Mesendoderm (in vitro differentiated cells): ENCODE data around the gene CEP135.

ENCODE experiments used
- DNase-seq: peaks from one replicate; pipeline ENCODE4 v3.0.0; 2013
- H2AK5ac ChIP-seq: 2 replicates; pipeline ENCODE4 v1.6.1; 2013; ENCODE audit warnings: low read length, inconsistent platforms
- H2BK120ac ChIP-seq: 2 replicates; pipeline ENCODE4 v1.6.1; 2013; ENCODE audit warnings: low read depth, mild to moderate bottlenecking, low read length, moderate library complexity, mixed read lengths
- H2BK15ac ChIP-seq: replicated peaks from 2 replicates; pipeline ENCODE4 v1.6.1; 2013; ENCODE audit warnings: low read depth, mild to moderate bottlenecking, moderate library complexity
- H2BK5ac ChIP-seq: 2 replicates; pipeline ENCODE4 v1.6.1; 2013; ENCODE audit warnings: low read length, inconsistent platforms
- H3K18ac ChIP-seq: 2 replicates; pipeline ENCODE4 v1.6.1; 2013; ENCODE audit warnings: mild to moderate bottlenecking, low read length, mixed read lengths
- H3K23ac ChIP-seq: one replicate; pipeline ENCODE4 v1.6.1; 2013; ENCODE audit warnings: low read length
- H3K27ac ChIP-seq: 2 replicates; pipeline ENCODE4 v1.5.1; 2013; ENCODE audit warnings: low read depth, mild to moderate bottlenecking, inconsistent platforms, low read length, moderate library complexity
- H3K27me3 ChIP-seq: 2 replicates; pipeline ENCODE4 v1.6.1; 2013; ENCODE audit warnings: low read length, control low read depth, mild to moderate bottlenecking, inconsistent platforms; ENCODE audit not compliant: insufficient read depth, poor library complexity
- H3K36me3 ChIP-seq: 2 replicates; pipeline ENCODE4 v1.6.1; 2013; ENCODE audit warnings: low read length, inconsistent platforms; ENCODE audit not compliant: control insufficient read depth, insufficient read depth
- H3K4ac ChIP-seq: one replicate; pipeline ENCODE4 v1.6.1; 2013; ENCODE audit warnings: low read depth, mild to moderate bottlenecking, low read length, moderate library complexity
- H3K4me1 ChIP-seq: 2 replicates; pipeline ENCODE4 v1.6.1; 2013; ENCODE audit warnings: low read depth, low read length, inconsistent platforms; ENCODE audit not compliant: control insufficient read depth
- H3K4me2 ChIP-seq: 2 replicates; pipeline ENCODE4 v1.6.1; 2013; ENCODE audit warnings: low read length
- H3K4me3 ChIP-seq: 2 replicates; pipeline ENCODE4 v1.5.1; 2013; ENCODE audit warnings: mild to moderate bottlenecking, low read length
- H3K56ac ChIP-seq: one replicate; pipeline ENCODE4 v1.6.1; 2013; ENCODE audit warnings: low read length
- H3K79me1 ChIP-seq: 2 replicates; pipeline ENCODE4 v1.6.1; 2013; ENCODE audit warnings: low read length, inconsistent platforms
- H3K79me2 ChIP-seq: 2 replicates; pipeline ENCODE4 v1.6.1; 2013; ENCODE audit warnings: mild to moderate bottlenecking, low read length; ENCODE audit not compliant: control insufficient read depth, insufficient read depth
- H3K9ac ChIP-seq: 2 replicates; pipeline ENCODE4 v1.6.1; 2013; ENCODE audit warnings: low read length, inconsistent platforms
- H4K5ac ChIP-seq: one replicate; pipeline ENCODE4 v1.6.1; 2013; ENCODE audit warnings: low read length
- H4K8ac ChIP-seq: one replicate; pipeline ENCODE4 v1.6.1; 2013; ENCODE audit warnings: low read depth, mild to moderate bottlenecking, control low read depth, low read length, moderate library complexity
- WGBS: extraction: QIAGEN DNeasy Blood & Tissue Kit; methylation state at CpG from one replicate; pipeline ENCODE4 v1.1.7; 2013; ENCODE audit warnings: low lambda C conversion rate, missing lambda C conversion rate; ENCODE audit not compliant: insufficient coverage; ENCODE audit errors: extremely low coverage; 5-methylcytosine and 5-hydroxymethylcytosine counted together

CEP135 gene

GRCh38 chr4:56050625-56051024 lies 101.9 kb downstream of the CEP135 start:
- Histone ChIP-seq H2BK120ac (no peak overlapping the region), H4K8ac (no peak overlapping the region), H3K9ac (no peak overlapping the region), H3K18ac (no peak overlapping the region), H3K23ac (no peak overlapping the region), H2AK5ac (no peak overlapping the region), H2BK15ac (no peak overlapping the region), H3K36me3 (no peaks in the 10 kb centered on the region), H3K4me1 (peaks cover 4% of the 10 kb centered on the region), H3K4me2 (no peak overlapping the region), H4K5ac (no peak overlapping the region), H3K79me1 (peaks cover 3% of the 10 kb centered on the region), H3K27me3 (no peaks in the 10 kb centered on the region), H3K79me2 (peaks cover 6% of the 10 kb centered on the region), H2BK5ac (no peak overlapping the region), H3K27ac (no peak overlapping the region), H3K4ac (no peak overlapping the region), H3K56ac (no peak overlapping the region), H3K4me3 (no peak overlapping the region)
- WGBS: no CpG with 5 or more reads among the region's 2 CpGs
- peak; percentile 37 for DNase-seq

- no peak overlapping the region for H3K4me3 ChIP-seq
- WGBS: no CpG with 5 or more reads among the region's 7 CpGs
- no peak overlapping the region for H3K4me2 ChIP-seq
- no peaks in the 10 kb centered on the region for H3K36me3 ChIP-seq
- peak overlapping the region; percentile 37 for H3K4ac ChIP-seq
- no peak for DNase-seq
- no peak overlapping the region for H3K9ac ChIP-seq
- no peak overlapping the region for H4K5ac ChIP-seq
- no peak overlapping the region for H4K8ac ChIP-seq
- H3K18ac ChIP-seq: peak overlapping the region; percentile 1
- no peak overlapping the region for H2BK15ac ChIP-seq
- H3K79me1 ChIP-seq: peaks cover 4% of the 10 kb centered on the region
- no peak overlapping the region for H2BK5ac ChIP-seq
- H3K23ac ChIP-seq: no peak overlapping the region
- H3K4me1 ChIP-seq: peaks cover 5% of the 10 kb centered on the region
- no peak overlapping the region for H3K27ac ChIP-seq
- no peak overlapping the region for H2AK5ac ChIP-seq
- H2BK120ac ChIP-seq: no peak overlapping the region
- no peak overlapping the region for H3K56ac ChIP-seq
- no peaks in the 10 kb centered on the region for H3K27me3 ChIP-seq
- H3K79me2 ChIP-seq: peaks cover 7% of the 10 kb centered on the region
Observed at GRCh38 chr4:56051029-56051709, 102.4 kb downstream of the CEP135 start.

GRCh38 chr4:56051710-56052075 lies 102.9 kb downstream of the CEP135 start:
- Histone ChIP-seq H3K4me3 (no peak overlapping the region), H4K5ac (no peak overlapping the region), H2BK120ac (no peak overlapping the region), H4K8ac (no peak overlapping the region), H3K56ac (no peak overlapping the region), H3K23ac (no peak overlapping the region), H2BK5ac (no peak overlapping the region), H3K79me1 (peaks cover 4% of the 10 kb centered on the region), H3K4ac (no peak overlapping the region), H2BK15ac (no peak overlapping the region), H3K4me1 (peaks cover 7% of the 10 kb centered on the region), H3K9ac (no peak overlapping the region), H3K4me2 (no peak overlapping the region), H3K36me3 (no peaks in the 10 kb centered on the region), H2AK5ac (no peak overlapping the region), H3K18ac (peak overlapping the region; percentile 1), H3K27ac (no peak overlapping the region), H3K79me2 (peaks cover 9% of the 10 kb centered on the region), H3K27me3 (no peaks in the 10 kb centered on the region)
- WGBS: no CpG with 5 or more reads among the region's 1 CpG
- no peak for DNase-seq

- peaks cover 14% of the 10 kb centered on the region for H3K79me2 ChIP-seq
Observed at GRCh38 chr4:56052481-56052880, 103.7 kb downstream of the CEP135 start.

GRCh38 chr4:56052966-56053365 lies 104.2 kb downstream of the CEP135 start:
- Histone ChIP-seq H2BK120ac (no peak overlapping the region), H3K9ac (no peak overlapping the region), H2BK15ac (no peak overlapping the region), H3K4ac (no peak overlapping the region), H3K4me2 (no peak overlapping the region), H3K56ac (no peak overlapping the region), H4K8ac (no peak overlapping the region), H3K79me1 (peaks cover 7% of the 10 kb centered on the region), H3K79me2 (peaks cover 14% of the 10 kb centered on the region), H2AK5ac (no peak overlapping the region), H3K36me3 (no peaks in the 10 kb centered on the region), H3K27ac (no peak overlapping the region), H3K4me1 (peaks cover 7% of the 10 kb centered on the region), H3K27me3 (no peaks in the 10 kb centered on the region), H3K23ac (no peak overlapping the region), H4K5ac (no peak overlapping the region), H3K4me3 (no peak overlapping the region), H3K18ac (no peak overlapping the region), H2BK5ac (no peak overlapping the region)
- DNase-seq: no peak
- no CpG with 5 or more reads among the region's 5 CpGs for WGBS

More at GRCh38 chr4:56052481-56052880, 103.7 kb downstream of the CEP135 start:
- Histone ChIP-seq H3K23ac (no peak overlapping the region), H3K4me2 (no peak overlapping the region), H4K8ac (no peak overlapping the region), H2BK5ac (no peak overlapping the region), H4K5ac (no peak overlapping the region), H3K4me1 (peaks cover 7% of the 10 kb centered on the region), H3K9ac (no peak overlapping the region), H2BK15ac (no peak overlapping the region), H2BK120ac (no peak overlapping the region), H3K36me3 (no peaks in the 10 kb centered on the region), H3K27ac (no peak overlapping the region), H3K79me1 (peaks cover 7% of the 10 kb centered on the region), H3K27me3 (no peaks in the 10 kb centered on the region), H3K4ac (no peak overlapping the region), H3K18ac (no peak overlapping the region), H2AK5ac (no peak overlapping the region), H3K56ac (no peak overlapping the region), H3K4me3 (no peak overlapping the region)
- DNase-seq: no peak
- WGBS: no CpG with 5 or more reads among the region's 1 CpG
